Natural killer cell (primary cell): ENCODE measurements around the gene HPDL. TPM values are rescaled to one million over a fixed set of nuclear protein-coding genes. Genes with fewer than 3 reads are reported as not detected.

ENCODE experiments used
- ATAC-seq, 3 donors: fragments of 150-1000 bp in 2 of 3; fragments of 200-7000 bp in 1 of 3; cut with Tn5 transposase; 1 replicate in 1 of 3; 2 replicates in 2 of 3; pipeline ENCODE4 v1.10.0; 2021; ENCODE audit warnings: mild to moderate bottlenecking in 2 of 3, moderate library complexity in 2 of 3
- DNase-seq, 2 donors: peaks; one replicate each; pipeline versions ENCODE4 v3.0.0 to v3.0.0-alpha.2; 2013 to 2021; ENCODE audit warnings: mixed read lengths in 1 of 2
- H3K27ac ChIP-seq: one replicate; pipeline ENCODE4 v1.5.1; 2013; ENCODE audit warnings: mild to moderate bottlenecking, low read length
- H3K27me3 ChIP-seq: one replicate; pipeline ENCODE4 v1.6.1; 2013; ENCODE audit warnings: low read length; ENCODE audit not compliant: control insufficient read depth, insufficient read depth
- H3K36me3 ChIP-seq: one replicate; pipeline ENCODE4 v1.6.1; 2013; ENCODE audit warnings: low read length; ENCODE audit not compliant: control insufficient read depth, insufficient read depth
- H3K4me1 ChIP-seq: one replicate; pipeline ENCODE4 v1.6.1; 2013; ENCODE audit warnings: low read length; ENCODE audit not compliant: control insufficient read depth, insufficient read depth
- H3K4me3 ChIP-seq: one replicate; pipeline ENCODE4 v1.5.1; 2013; ENCODE audit warnings: low read length
- H3K9me3 ChIP-seq: one replicate; pipeline ENCODE4 v1.6.1; 2013; ENCODE audit warnings: low read length; ENCODE audit not compliant: control insufficient read depth, insufficient read depth
- H3K27ac Mint-ChIP-seq, 2 donors: one replicate each; pipeline ENCODE4 v1.8.0; 2022; ENCODE audit warnings: mild to moderate bottlenecking in 2 of 2, mixed read lengths in 2 of 2, moderate library complexity in 1 of 2
- H3K27me3 Mint-ChIP-seq, 2 donors: one replicate each; pipeline ENCODE4 v1.8.0; 2022; ENCODE audit warnings: low read depth in 2 of 2, mixed read lengths in 2 of 2
- H3K36me3 Mint-ChIP-seq: one replicate; pipeline ENCODE4 v1.8.0; 2022; ENCODE audit warnings: mixed read lengths
- H3K4me1 Mint-ChIP-seq, 2 donors: one replicate each; pipeline ENCODE4 v1.8.0; 2022; ENCODE audit warnings: mixed read lengths in 2 of 2
- H3K4me3 Mint-ChIP-seq: one replicate; pipeline ENCODE4 v1.8.0; 2022; ENCODE audit warnings: mild to moderate bottlenecking, moderate library complexity, mixed read lengths
- H3K9me3 Mint-ChIP-seq, 2 donors: one replicate each; pipeline ENCODE4 v1.8.0; 2022; ENCODE audit warnings: mixed read lengths in 2 of 2
- WGBS: methylation state at CpG from one replicate; pipeline ENCODE4 v1.1.7; 2013; ENCODE audit warnings: missing lambda C conversion rate; ENCODE audit not compliant: insufficient coverage; 5-methylcytosine and 5-hydroxymethylcytosine counted together
- intact Hi-C: fragments of 100-400 bp; cut with micrococcal nuclease; formaldehyde crosslinking; loops from one replicate; pipeline ENCODE4 v1.14.2; 2022
- total RNA-seq, 4 donors: library from RNA; stranded (reverse); fragments of 120-200 nt in 1 of 4; gene quantifications; one replicate each; pipeline versions ENCODE4 v1.2.3 to v1.2.4, GENCODE V29; 2013 to 2022
- TF ChIP-seq, protein P1 (sequence below): fragments of 200-600 bp; IDR thresholded peaks from one replicate; pipeline ENCODE4 v1.8.0; 2022; ENCODE audit warnings: antibody characterized with exemption

HPDL gene
- total RNA-seq, 3 donors from 2014 or later (not counting 1 experiment from before 2014, with no cell fraction given), result 0.38 to 0.45 TPM; not detected in 1

GRCh38 chr1:45370575-45370974 lies 43.9 kb downstream of the HPDL start:
- Mint-ChIP-seq H3K9me3 (no peaks in the 10 kb centered on the region), H3K36me3 (no peaks in the 10 kb centered on the region), H3K27ac (no peak overlapping the region), H3K4me3 (no peak overlapping the region), H3K27me3 (no peaks in the 10 kb centered on the region), H3K4me1 (no peaks in the 10 kb centered on the region)
- Histone ChIP-seq H3K4me1 (no peaks in the 10 kb centered on the region), H3K27ac (no peak overlapping the region), H3K36me3 (no peaks in the 10 kb centered on the region), H3K9me3 (no peaks in the 10 kb centered on the region), H3K4me3 (no peak overlapping the region), H3K27me3 (no peaks in the 10 kb centered on the region)
- ATAC-seq (no peak), DNase-seq (no peak)
- intact Hi-C loops, result no loop called here
- TF ChIP-seq, protein P1, sequence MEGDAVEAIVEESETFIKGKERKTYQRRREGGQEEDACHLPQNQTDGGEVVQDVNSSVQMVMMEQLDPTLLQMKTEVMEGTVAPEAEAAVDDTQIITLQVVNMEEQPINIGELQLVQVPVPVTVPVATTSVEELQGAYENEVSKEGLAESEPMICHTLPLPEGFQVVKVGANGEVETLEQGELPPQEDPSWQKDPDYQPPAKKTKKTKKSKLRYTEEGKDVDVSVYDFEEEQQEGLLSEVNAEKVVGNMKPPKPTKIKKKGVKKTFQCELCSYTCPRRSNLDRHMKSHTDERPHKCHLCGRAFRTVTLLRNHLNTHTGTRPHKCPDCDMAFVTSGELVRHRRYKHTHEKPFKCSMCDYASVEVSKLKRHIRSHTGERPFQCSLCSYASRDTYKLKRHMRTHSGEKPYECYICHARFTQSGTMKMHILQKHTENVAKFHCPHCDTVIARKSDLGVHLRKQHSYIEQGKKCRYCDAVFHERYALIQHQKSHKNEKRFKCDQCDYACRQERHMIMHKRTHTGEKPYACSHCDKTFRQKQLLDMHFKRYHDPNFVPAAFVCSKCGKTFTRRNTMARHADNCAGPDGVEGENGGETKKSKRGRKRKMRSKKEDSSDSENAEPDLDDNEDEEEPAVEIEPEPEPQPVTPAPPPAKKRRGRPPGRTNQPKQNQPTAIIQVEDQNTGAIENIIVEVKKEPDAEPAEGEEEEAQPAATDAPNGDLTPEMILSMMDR, result no peak

DNA sequence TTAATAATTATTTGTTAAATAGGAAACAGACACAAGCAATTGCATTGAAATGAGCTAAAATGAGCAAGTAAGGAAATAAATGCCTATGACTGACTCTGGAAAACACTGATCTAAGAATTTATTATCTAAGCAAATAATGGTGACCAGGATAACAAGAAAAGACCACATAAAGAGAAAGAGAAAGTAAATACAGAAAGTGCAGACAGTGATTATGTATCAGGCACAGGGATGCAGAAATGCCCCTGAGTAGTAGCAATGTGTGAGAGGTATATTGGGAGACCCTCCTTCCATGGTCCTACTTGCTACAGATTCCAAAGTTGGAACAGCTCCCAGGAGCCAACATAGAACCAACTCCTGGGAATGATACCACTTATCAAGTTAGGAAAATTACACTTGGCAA lies 46.9 kb downstream of the HPDL start:
- no peaks in the 10 kb centered on the region for H3K36me3 Mint-ChIP-seq
- intact Hi-C loops, result no loop called here
- H3K4me1 ChIP-seq, result no peaks in the 10 kb centered on the region
- no peak for DNase-seq
- H3K27me3 Mint-ChIP-seq, result no peaks in the 10 kb centered on the region
- H3K27ac ChIP-seq, result no peak overlapping the region
- no peaks in the 10 kb centered on the region for H3K9me3 ChIP-seq
- no peak overlapping the region for H3K4me3 Mint-ChIP-seq
- H3K27me3 ChIP-seq, result no peaks in the 10 kb centered on the region
- H3K9me3 Mint-ChIP-seq, result no peaks in the 10 kb centered on the region
- no peak overlapping the region for H3K27ac Mint-ChIP-seq
- TF ChIP-seq, protein P1, result no peak
- H3K36me3 ChIP-seq, result no peaks in the 10 kb centered on the region
- no peaks in the 10 kb centered on the region for H3K4me1 Mint-ChIP-seq
- no peak overlapping the region for H3K4me3 ChIP-seq
- no peak for ATAC-seq

DNA sequence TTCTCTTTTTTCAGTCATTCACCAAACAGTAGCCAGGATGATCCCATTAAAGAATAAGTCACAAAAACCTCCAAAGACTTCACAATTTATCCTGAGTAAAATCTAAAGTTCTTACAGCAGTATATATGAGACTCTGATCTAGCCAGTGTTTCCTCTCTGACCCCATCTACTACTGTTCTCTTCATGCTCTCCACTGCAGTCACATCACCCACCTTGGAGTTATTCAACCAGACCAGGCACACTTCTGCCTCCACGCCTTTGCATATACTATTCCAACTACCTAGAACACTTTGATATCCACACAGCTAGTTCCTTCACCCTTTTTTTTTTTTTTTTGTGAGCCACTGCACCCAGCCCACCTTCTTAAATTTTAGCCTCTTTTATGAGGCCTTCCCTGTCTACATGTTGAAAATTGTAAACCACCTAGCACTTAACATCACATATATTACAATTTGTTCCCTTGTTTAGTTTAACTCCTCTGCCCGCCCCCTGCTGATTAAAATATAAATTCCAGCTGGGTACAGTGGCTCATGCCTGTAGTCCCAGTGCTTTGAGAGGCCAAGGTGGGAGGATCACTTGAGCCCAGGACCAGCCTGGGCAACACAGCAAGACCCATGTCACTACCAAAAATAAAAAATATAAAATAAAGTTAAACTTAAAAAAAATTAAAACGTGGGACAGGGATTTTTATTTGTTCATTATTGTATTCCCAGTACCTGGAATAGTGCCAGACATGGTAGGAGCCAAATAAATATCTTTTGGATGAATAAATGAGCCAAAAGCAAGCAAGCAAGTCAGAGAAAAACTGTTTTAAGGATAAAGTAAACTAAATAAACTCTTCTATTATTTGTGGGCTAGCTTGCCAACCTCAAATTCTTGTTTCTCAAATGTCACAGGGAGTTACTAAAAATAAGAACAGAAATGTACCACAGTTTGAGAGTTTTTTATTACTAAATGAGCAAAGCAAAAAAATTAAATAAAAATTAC lies 48.7 kb downstream of the HPDL start:
- no peaks in the 10 kb centered on the region for H3K4me1 Mint-ChIP-seq
- Histone ChIP-seq H3K4me3 (no peak overlapping the region), H3K36me3 (no peaks in the 10 kb centered on the region), H3K27me3 (no peaks in the 10 kb centered on the region), H3K9me3 (no peaks in the 10 kb centered on the region), H3K4me1 (no peaks in the 10 kb centered on the region), H3K27ac (no peak overlapping the region)
- TF ChIP-seq, protein P1, result no peak
- ATAC-seq (no peak), DNase-seq (no peak)
- H3K27me3 Mint-ChIP-seq, result no peaks in the 10 kb centered on the region
- H3K9me3 Mint-ChIP-seq, result no peaks in the 10 kb centered on the region
- intact Hi-C loops, result no loop called here
- no peak overlapping the region for H3K4me3 Mint-ChIP-seq
- WGBS, result 90% methylated on average over 2 of the region's 3 CpGs
- H3K27ac Mint-ChIP-seq, result no peak overlapping the region
- no peaks in the 10 kb centered on the region for H3K36me3 Mint-ChIP-seq

DNA sequence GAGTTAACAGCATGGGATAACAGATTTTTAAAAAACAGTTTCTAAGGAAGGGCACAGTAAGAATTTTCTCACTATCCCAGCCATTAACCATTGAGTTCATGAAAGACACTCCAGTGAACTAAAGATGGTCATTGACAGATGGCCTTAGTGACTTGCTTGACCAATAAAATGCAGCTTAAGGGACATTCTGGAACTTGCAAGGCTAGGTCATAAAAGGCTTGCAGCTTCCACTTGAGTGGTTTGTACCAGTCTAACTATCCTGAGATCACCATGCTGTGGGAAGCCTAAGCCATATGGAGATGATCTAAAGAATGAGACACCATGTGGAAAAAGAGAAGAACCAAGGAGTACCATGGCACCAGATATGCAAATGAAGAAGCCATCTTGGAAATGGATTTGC lies 51.5 kb downstream of the HPDL start:
- DNase-seq, result no peak
- H3K27ac ChIP-seq, result no peak overlapping the region
- H3K36me3 Mint-ChIP-seq, result no peaks in the 10 kb centered on the region
- H3K27me3 ChIP-seq, result no peaks in the 10 kb centered on the region
- no peak overlapping the region for H3K27ac Mint-ChIP-seq
- TF ChIP-seq, protein P1, result no peak
- no peak overlapping the region for H3K4me3 ChIP-seq
- H3K9me3 Mint-ChIP-seq, result no peaks in the 10 kb centered on the region
- no peak overlapping the region for H3K4me3 Mint-ChIP-seq
- intact Hi-C loops, result no loop called here
- no peaks in the 10 kb centered on the region for H3K4me1 ChIP-seq
- no peaks in the 10 kb centered on the region for H3K27me3 Mint-ChIP-seq
- H3K36me3 ChIP-seq, result no peaks in the 10 kb centered on the region
- H3K9me3 ChIP-seq, result no peaks in the 10 kb centered on the region
- H3K4me1 Mint-ChIP-seq, result no peaks in the 10 kb centered on the region
- ATAC-seq, result no peak
